Stimulated activated naive CD8-positive, alpha-beta T cell treated with anti-CD3 and anti-CD28 coated beads, Interleukin-15, amount 100 ng/mL, for 72 hours (primary cell): ENCODE data around the gene CMC2.

ENCODE experiments used
- ATAC-seq: fragments of 150-1000 bp; cut with Tn5 transposase; 2 replicates; pipeline ENCODE4 v1.10.0; 2021; ENCODE audit warnings: mild to moderate bottlenecking, moderate library complexity
- DNase-seq, 2 donors: peaks; one replicate each; pipeline ENCODE4 v3.0.0; 2021 to 2022
- H3K27ac Mint-ChIP-seq, 2 donors: one replicate each; pipeline ENCODE4 v1.8.0; 2022; ENCODE audit warnings: mild to moderate bottlenecking in 2 of 2, mixed read lengths in 2 of 2, moderate library complexity in 2 of 2
- H3K27me3 Mint-ChIP-seq: one replicate; pipeline ENCODE4 v1.8.0; 2022; ENCODE audit warnings: mixed read lengths
- H3K4me1 Mint-ChIP-seq: one replicate; pipeline ENCODE4 v1.8.0; 2022; ENCODE audit warnings: mild to moderate bottlenecking, mixed read lengths
- H3K4me3 Mint-ChIP-seq, 2 donors: one replicate each; pipeline ENCODE4 v1.8.0; 2022; ENCODE audit warnings: mild to moderate bottlenecking in 2 of 2, mixed read lengths in 2 of 2, moderate library complexity in 1 of 2
- H3K9me3 Mint-ChIP-seq, 2 donors: one replicate each; pipeline ENCODE4 v1.8.0; 2022; ENCODE audit warnings: mixed read lengths in 2 of 2

The CMC2 gene

GRCh38 chr16:81006813-81007695 is at the start of gene CMC2, which contains the start of gene CENPN:
Gene CMC2 (minus strand): TSS chr16:81006885. CDS start chr16:80997394, 9,491 bp downstream.
Gene CENPN (plus strand): TSS chr16:81007214. CDS start chr16:81011940, 4,726 bp downstream.
- Mint-ChIP-seq H3K27ac (peak within 1 kb of the TSS; percentile 100), H3K4me3 (peak within 1 kb of the TSS; percentile 96 to 97), H3K9me3 (no peaks in the 10 kb centered on the region), H3K27me3 (no peaks in the 10 kb centered on the region), H3K4me1 (peaks cover 65% of the 10 kb centered on the region)
- peak; percentile 91 for ATAC-seq
- DNase-seq, result peak; percentile 97 to 98

DNA sequence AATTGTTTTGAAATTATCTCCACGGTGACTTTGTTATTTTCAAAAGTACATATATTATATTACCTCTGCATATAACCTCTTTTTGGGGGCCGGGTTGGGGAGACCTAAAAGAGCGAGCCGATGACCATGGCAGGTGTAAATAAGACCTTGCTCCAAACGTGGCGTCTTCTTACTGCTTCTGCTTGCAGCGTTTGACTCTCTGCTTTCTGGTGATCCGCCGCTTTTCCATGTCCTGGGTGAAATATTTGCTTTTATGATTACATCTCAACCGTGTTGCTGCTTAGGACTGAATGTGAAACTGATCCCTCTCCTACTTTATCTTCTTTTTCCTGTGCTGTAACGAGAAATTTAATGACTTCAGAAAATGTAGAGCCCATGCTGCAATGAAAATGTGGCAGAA is 47.1 kb upstream of the CMC2 start:
- Mint-ChIP-seq H3K27me3 (no peaks in the 10 kb centered on the region), H3K9me3 (peaks cover 13 to 17% of the 10 kb centered on the region in 2 donors), H3K4me1 (no peaks in the 10 kb centered on the region), H3K4me3 (no peak overlapping the region), H3K27ac (no peak overlapping the region)
- DNase-seq (no peak), ATAC-seq (no peak)

DNA sequence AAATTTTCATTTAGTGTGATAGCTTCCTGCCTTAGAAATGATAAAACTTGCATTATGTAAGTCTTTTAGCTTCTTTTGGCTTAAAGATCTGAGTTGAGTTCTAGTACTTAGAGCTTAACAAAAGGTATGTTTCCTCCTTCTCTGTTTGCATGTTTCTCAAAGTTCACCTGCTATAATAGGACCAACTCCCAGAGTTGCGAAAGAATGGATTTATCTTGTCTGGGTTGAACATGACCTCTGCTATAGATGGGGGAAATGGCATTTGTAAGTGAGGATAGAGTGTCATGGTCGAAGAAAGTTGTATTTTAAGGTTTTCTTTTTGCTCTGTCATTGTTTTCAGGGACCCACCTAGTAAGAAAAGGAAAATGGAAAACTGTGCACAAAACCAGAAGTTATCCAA is 36.1 kb upstream of the CMC2 start:
- Mint-ChIP-seq H3K4me1 (peaks cover 17% of the 10 kb centered on the region), H3K9me3 (peaks cover 0 to under 1% of the 10 kb centered on the region in 2 donors), H3K4me3 (no peak overlapping the region), H3K27me3 (no peaks in the 10 kb centered on the region), H3K27ac (no peak overlapping the region)
- ATAC-seq (no peak), DNase-seq (no peak)

GRCh38 chr16:81041696-81042095 is 35.0 kb upstream of the CMC2 start:
- Mint-ChIP-seq H3K4me3 (no peak overlapping the region), H3K27ac (peak overlapping the region in 1 of 2 donors; percentile 59), H3K27me3 (no peaks in the 10 kb centered on the region), H3K9me3 (no peaks in the 10 kb centered on the region), H3K4me1 (peaks cover 28% of the 10 kb centered on the region)
- ATAC-seq (no peak), DNase-seq (no peak)

GRCh38 chr16:81040842-81041241 is 34.2 kb upstream of the CMC2 start:
- no peaks in the 10 kb centered on the region for H3K9me3 Mint-ChIP-seq
- no peak overlapping the region for H3K27ac Mint-ChIP-seq
- H3K4me3 Mint-ChIP-seq, result no peak overlapping the region
- DNase-seq (no peak), ATAC-seq (no peak)
- no peaks in the 10 kb centered on the region for H3K27me3 Mint-ChIP-seq
- peaks cover 29% of the 10 kb centered on the region for H3K4me1 Mint-ChIP-seq

DNA sequence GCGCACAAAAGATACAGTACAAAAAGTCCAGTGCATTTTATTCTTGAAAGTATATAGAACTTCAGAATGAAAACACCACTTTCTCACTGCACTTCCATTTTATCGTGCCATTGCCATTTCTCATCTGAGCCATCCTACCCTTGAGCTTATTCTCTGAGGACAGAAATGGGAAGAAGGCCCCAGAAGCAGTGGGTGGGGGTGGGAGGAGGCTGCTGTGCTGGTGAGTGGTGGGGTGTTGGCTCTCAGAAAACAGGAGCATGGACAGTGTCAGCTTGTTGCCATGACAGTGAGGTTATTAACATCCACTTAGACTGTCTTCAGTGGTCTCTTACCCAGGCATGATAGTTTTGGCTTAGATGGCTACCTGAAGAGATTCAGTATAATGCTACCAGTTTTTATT is 33.4 kb upstream of the CMC2 start:
- Mint-ChIP-seq H3K4me3 (no peak overlapping the region), H3K4me1 (peaks cover 29% of the 10 kb centered on the region), H3K9me3 (no peaks in the 10 kb centered on the region), H3K27ac (no peak overlapping the region), H3K27me3 (no peaks in the 10 kb centered on the region)
- DNase-seq, result no peak
- ATAC-seq, result no peak

DNA sequence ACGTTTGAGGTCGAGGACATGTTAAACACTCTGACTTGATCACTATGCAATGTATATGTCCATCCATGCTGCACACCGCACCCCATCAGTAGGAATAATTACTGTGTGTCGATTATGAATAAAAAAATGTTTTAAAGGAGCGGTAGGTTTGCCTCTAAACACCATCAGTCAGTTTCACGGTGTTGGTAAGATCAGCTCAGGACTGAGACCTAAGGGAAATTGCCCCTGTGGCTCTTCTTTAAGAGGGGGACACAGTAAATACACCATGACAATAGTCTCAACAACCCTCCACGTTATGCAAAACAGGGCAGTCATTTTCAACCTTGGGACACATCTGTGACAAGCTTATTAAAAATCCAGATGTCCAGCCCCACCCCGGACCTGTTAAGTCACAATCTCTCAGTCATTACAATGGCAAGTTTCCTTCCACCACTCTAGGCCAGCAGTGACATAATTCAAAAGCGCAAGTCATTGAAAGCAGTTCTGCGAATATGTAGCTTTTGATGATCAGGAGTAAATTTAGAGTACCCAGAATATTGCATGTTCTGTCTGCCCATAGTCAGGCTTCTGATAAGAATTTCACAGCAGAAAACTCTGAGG is 30.2 kb upstream of the CMC2 start:
- H3K4me1 Mint-ChIP-seq, result peaks cover 29% of the 10 kb centered on the region
- ATAC-seq (no peak), DNase-seq (no peak)
- H3K27me3 Mint-ChIP-seq, result no peaks in the 10 kb centered on the region
- peak overlapping the region; percentile 86 to 89 for H3K4me3 Mint-ChIP-seq
- no peaks in the 10 kb centered on the region for H3K9me3 Mint-ChIP-seq
- peak overlapping the region; percentile 75 to 79 for H3K27ac Mint-ChIP-seq

GRCh38 chr16:81035975-81036750 is 29.5 kb upstream of the CMC2 start:
- ATAC-seq, result peak; percentile 83
- peak overlapping the region; percentile 75 to 79 for H3K27ac Mint-ChIP-seq
- peak overlapping the region; percentile 86 to 89 for H3K4me3 Mint-ChIP-seq
- H3K27me3 Mint-ChIP-seq, result no peaks in the 10 kb centered on the region
- no peaks in the 10 kb centered on the region for H3K9me3 Mint-ChIP-seq
- peaks cover 29% of the 10 kb centered on the region for H3K4me1 Mint-ChIP-seq
- peak; percentile 52 to 61 for DNase-seq

- ATAC-seq, result peak; percentile 94
- peak; percentile 86 to 87 for DNase-seq
- peaks cover 29% of the 10 kb centered on the region for H3K4me1 Mint-ChIP-seq
- no peaks in the 10 kb centered on the region for H3K9me3 Mint-ChIP-seq
- H3K27ac Mint-ChIP-seq, result peak within 1 kb of the TSS; percentile 75 to 79
- H3K27me3 Mint-ChIP-seq, result no peaks in the 10 kb centered on the region
- peak within 1 kb of the TSS; percentile 86 to 89 for H3K4me3 Mint-ChIP-seq
Observed at GRCh38 chr16:81035398-81035974, 28.8 kb upstream of the CMC2 start, which contains the start of gene ATMIN. Gene ATMIN (plus strand): TSS chr16:81035842. CDS start chr16:81035871, 29 bp downstream.

DNA sequence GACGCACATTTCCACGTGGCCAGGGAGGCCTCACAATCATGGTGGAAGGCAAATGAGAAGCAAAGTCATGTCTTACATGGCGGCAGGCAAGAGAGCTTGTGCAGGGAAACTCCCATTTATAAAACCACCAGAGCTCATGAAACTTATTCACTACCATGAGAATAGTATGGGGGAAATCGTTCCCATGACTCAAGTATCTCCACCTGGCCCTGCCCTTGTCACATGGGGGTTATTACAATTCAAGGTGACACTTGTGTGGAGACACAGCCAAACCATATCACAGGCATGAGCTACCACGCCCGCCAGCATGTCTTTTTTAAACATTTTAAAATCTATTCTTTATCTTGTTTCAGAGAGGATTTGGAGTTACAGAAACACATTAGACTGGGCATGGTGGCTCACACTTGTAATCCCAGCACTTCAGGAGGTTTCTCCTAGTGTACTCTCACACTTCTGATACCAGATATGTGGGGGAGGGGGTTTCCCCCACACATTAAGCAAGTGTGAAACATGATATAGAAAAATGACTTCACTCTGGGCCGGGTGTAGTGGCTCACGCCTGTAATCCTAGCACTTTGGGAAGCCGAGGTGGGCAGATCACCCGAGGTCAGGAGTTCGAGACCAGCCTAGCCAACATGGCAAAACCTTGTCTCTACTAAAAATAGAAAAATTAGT is 23.4 kb upstream of the CMC2 start:
- Mint-ChIP-seq H3K4me3 (no peak overlapping the region), H3K4me1 (no peaks in the 10 kb centered on the region), H3K27me3 (no peaks in the 10 kb centered on the region), H3K27ac (no peak overlapping the region), H3K9me3 (peaks cover 0 to 5% of the 10 kb centered on the region in 2 donors)
- ATAC-seq, result peak; percentile 56
- no peak for DNase-seq

- ATAC-seq (no peak), DNase-seq (no peak)
- Mint-ChIP-seq H3K27me3 (no peaks in the 10 kb centered on the region), H3K9me3 (peaks cover 0 to 5% of the 10 kb centered on the region in 2 donors), H3K4me1 (no peaks in the 10 kb centered on the region), H3K27ac (no peak overlapping the region), H3K4me3 (no peak overlapping the region)
Observed at GRCh38 chr16:81026429-81026828, 19.7 kb upstream of the CMC2 start.

- DNase-seq (no peak), ATAC-seq (no peak)
- Mint-ChIP-seq H3K4me1 (no peaks in the 10 kb centered on the region), H3K27me3 (no peaks in the 10 kb centered on the region), H3K9me3 (no peaks in the 10 kb centered on the region), H3K4me3 (no peak overlapping the region), H3K27ac (no peak overlapping the region)
Observed at GRCh38 chr16:81018496-81018895, 11.8 kb upstream of the CMC2 start.

DNA sequence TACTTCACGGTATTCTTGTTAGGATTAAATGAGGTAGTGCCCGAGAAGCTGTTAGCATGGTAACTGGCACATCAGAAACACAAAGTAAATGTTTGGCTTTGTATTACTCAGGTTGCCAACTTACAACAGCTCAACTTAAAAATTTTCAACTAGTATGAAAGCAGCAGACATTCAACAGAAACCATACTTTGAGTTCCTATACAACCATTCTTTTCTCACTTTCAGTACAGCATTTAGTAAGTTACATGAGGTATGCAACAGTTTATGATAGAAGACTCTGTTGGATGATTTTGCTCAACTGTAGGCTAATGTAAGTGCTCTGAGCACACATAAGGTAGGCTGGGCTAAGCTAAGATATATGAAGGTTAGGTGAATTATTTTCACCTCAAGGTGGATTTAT is 8.0 kb upstream of the CMC2 start:
- H3K4me3 Mint-ChIP-seq, result no peak overlapping the region
- no peak for ATAC-seq

GRCh38 chr16:81012974-81013373 is 6.3 kb upstream of the CMC2 start:
- Mint-ChIP-seq H3K27ac (no peak overlapping the region), H3K27me3 (no peaks in the 10 kb centered on the region), H3K4me1 (peaks cover 27% of the 10 kb centered on the region), H3K4me3 (no peak overlapping the region), H3K9me3 (no peaks in the 10 kb centered on the region)
- ATAC-seq, result no peak
- no peak for DNase-seq

More for the DNA sequence above, 8.0 kb upstream of the CMC2 start:
- no peaks in the 10 kb centered on the region for H3K27me3 Mint-ChIP-seq
- H3K27ac Mint-ChIP-seq, result no peak overlapping the region
- H3K4me1 Mint-ChIP-seq, result peaks cover 10% of the 10 kb centered on the region
- DNase-seq, result no peak
- no peaks in the 10 kb centered on the region for H3K9me3 Mint-ChIP-seq

DNA sequence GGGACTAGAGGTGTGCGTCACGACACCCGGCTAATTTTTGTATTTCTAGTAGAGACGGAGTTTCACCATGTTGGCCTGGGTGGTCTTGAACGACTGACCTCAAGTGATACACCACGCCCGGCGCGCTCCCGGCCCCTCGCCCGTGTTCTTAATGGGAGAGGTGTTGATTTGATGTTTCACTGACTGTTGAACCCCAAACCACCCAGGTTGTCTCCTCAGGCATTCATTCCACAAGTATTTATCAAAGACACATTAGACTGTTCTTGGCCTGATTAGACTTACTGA is 1.8 kb upstream of the CMC2 start:
- no peak for DNase-seq
- ATAC-seq, result no peak
- Mint-ChIP-seq H3K27ac (peak overlapping the region in 1 of 2 donors; percentile 54), H3K9me3 (no peaks in the 10 kb centered on the region), H3K4me3 (peak overlapping the region; percentile 96 to 97), H3K4me1 (peaks cover 52% of the 10 kb centered on the region), H3K27me3 (no peaks in the 10 kb centered on the region)
